ENCODE measurements around the gene SORCS3. TPM values are rescaled to one million over a fixed set of nuclear protein-coding genes. Genes with fewer than 3 reads are reported as not detected.
A peak's percentile ranks its signal among the peaks of the same experiment; 100 is the strongest.

SORCS3 gene
- total and polyA plus RNA-seq, 9 of the 15 experiments (the other 6 are each of a cell fraction or from before 2014, with no cell fraction given), result not detected

- Histone ChIP-seq H3K4me3 (no peak overlapping the region), H3K9me3 (replicated peaks; ENCODE audit: control insufficient read depth, insufficient read depth, low read depth, low read length) (no peaks in the 10 kb centered on the region), H3K4me2 (ENCODE audit: insufficient read depth, low read length) (no peak overlapping the region), H3K27me3 (ENCODE audit: control insufficient read depth in 2 of 2, insufficient read depth in 2 of 2, low read length in 2 of 2) (no peaks in the 10 kb centered on the region), H2AFZ (ENCODE audit: low read depth, low read length) (no peak overlapping the region), H3K4me1 (replicated peaks in 1 of 2; ENCODE audit: control insufficient read depth in 2 of 2, insufficient read depth in 2 of 2, low read length in 2 of 2) (no peaks in the 10 kb centered on the region), H3K9me1 (ENCODE audit: control insufficient read depth, insufficient read depth, low read length) (no peaks in the 10 kb centered on the region), H3K36me3 (ENCODE audit: control insufficient read depth, insufficient read depth, low read length) (no peaks in the 10 kb centered on the region), H3K9ac (ENCODE audit: insufficient read depth in 1 of 2, low read depth in 2 of 2, low read length in 2 of 2) (no peak overlapping the region), H3K27ac (ENCODE audit: extremely low read depth, low read depth, low read length) (no peak overlapping the region), H4K20me1 (replicated peaks; ENCODE audit: control insufficient read depth, insufficient read depth, low read length) (no peaks in the 10 kb centered on the region), H3K79me2 (ENCODE audit: control insufficient read depth, insufficient read depth, low read length) (no peaks in the 10 kb centered on the region)
- BruUV-seq (replicated peaks), result no TSS peak
- ChIA-PET CTCF (ENCODE audit: low intra/inter-chr PET ratio) (no interaction called here), POLR2A (interaction anchor here (1.0 kb wide), 1 partner anchor 19 kb away, joined by 3 read pairs; no protein-coding TSS in a partner anchor)
- peak; percentile 28; the same call in 1 of the 3 replicates for ATAC-seq
- TF ChIP-seq NELFE (IDR thresholded peaks at IDR 0.05; ENCODE audit: insufficient read depth, insufficient read length), result no peak
- no peak for TF ChIP-seq SMARCA5 (IDR thresholded peaks at IDR 0.05)
- TF ChIP-seq NFRKB (IDR thresholded peaks at IDR 0.05; ENCODE audit: low read depth), result no peak
- no peak for TF ChIP-seq KAT8 (IDR thresholded peaks at IDR 0.05; ENCODE audit: low read depth)
- under 1% methylated on average over 6 of the region's 6 CpGs for WGBS (ENCODE audit: insufficient coverage, low coverage, missing lambda C conversion rate)
- in situ Hi-C loops (cut with MboI), result no loop called here
- FAIRE-seq, result no peak
- intact Hi-C loops (cut with micrococcal nuclease), result no loop called here
- no peak for DNase-seq (ENCODE audit: extremely low read depth in 1 of 4, low spot score in 3 of 4)
Observed at GRCh38 chr10:104612571-104613205, 28.4 kb upstream of the SORCS3 start.

- no peak for TF ChIP-seq SIRT6 (IDR thresholded peaks at IDR 0.05; ENCODE audit: low read depth, low read length)
- no peak for TF ChIP-seq ZBTB34 (CRISPR knock-in tag; IDR thresholded peaks at IDR 0.05)
- no peak for TF ChIP-seq ZNF217 (CRISPR knock-in tag; IDR thresholded peaks at IDR 0.05)
- no peak for TF ChIP-seq SNIP1 (IDR thresholded peaks at IDR 0.05; ENCODE audit: low read depth)
- no peak overlapping the region for H3K4me3 ChIP-seq
- WGBS (ENCODE audit: insufficient coverage, low coverage, missing lambda C conversion rate), result 0% methylated on average over 2 of the region's 2 CpGs
- no peaks in the 10 kb centered on the region for H3K4me1 ChIP-seq (replicated peaks in 1 of 2; ENCODE audit: control insufficient read depth in 2 of 2, insufficient read depth in 2 of 2, low read length in 2 of 2)
- no peaks in the 10 kb centered on the region for H3K79me2 ChIP-seq (ENCODE audit: control insufficient read depth, insufficient read depth, low read length)
- H3K9me1 ChIP-seq (ENCODE audit: control insufficient read depth, insufficient read depth, low read length), result no peaks in the 10 kb centered on the region
- H3K27ac ChIP-seq (ENCODE audit: extremely low read depth, low read depth, low read length), result no peak overlapping the region
- ChIA-PET CTCF (ENCODE audit: low intra/inter-chr PET ratio) (no interaction called here), POLR2A (interaction anchor here (1.0 kb wide), 1 partner anchor 19 kb away, joined by 3 read pairs; no protein-coding TSS in a partner anchor)
- H3K36me3 ChIP-seq (ENCODE audit: control insufficient read depth, insufficient read depth, low read length), result no peaks in the 10 kb centered on the region
- DNase-seq (ENCODE audit: extremely low read depth in 1 of 4, low spot score in 3 of 4), result no peak
- no peaks in the 10 kb centered on the region for H4K20me1 ChIP-seq (replicated peaks; ENCODE audit: control insufficient read depth, insufficient read depth, low read length)
- no peak overlapping the region for H3K9ac ChIP-seq (ENCODE audit: insufficient read depth in 1 of 2, low read depth in 2 of 2, low read length in 2 of 2)
- ATAC-seq, result no peak
- H3K4me2 ChIP-seq (ENCODE audit: insufficient read depth, low read length), result no peak overlapping the region
- H3K27me3 ChIP-seq (ENCODE audit: control insufficient read depth in 2 of 2, insufficient read depth in 2 of 2, low read length in 2 of 2), result no peaks in the 10 kb centered on the region
- intact Hi-C loops (cut with micrococcal nuclease), result no loop called here
- no peaks in the 10 kb centered on the region for H3K9me3 ChIP-seq (replicated peaks; ENCODE audit: control insufficient read depth, insufficient read depth, low read depth, low read length)
- BruUV-seq (replicated peaks), result no TSS peak
- in situ Hi-C loops (cut with MboI), result no loop called here
- FAIRE-seq, result no peak
- H2AFZ ChIP-seq (ENCODE audit: low read depth, low read length), result no peak overlapping the region
Observed at GRCh38 chr10:104613406-104613805, 27.7 kb upstream of the SORCS3 start.

Data from K562 (cell line).